ENCODE measurements around the gene NUB1. TPM values are rescaled to one million over a fixed set of nuclear protein-coding genes. Genes with fewer than 3 reads are reported as not detected.
A peak's percentile ranks its signal among the peaks of the same experiment; 100 is the strongest.

NUB1 gene
- total RNA-seq, 4 donors from 2014 or later, result 45.9 to 59.1 (median 53.0) TPM

- Histone ChIP-seq H3K36me3 (peaks cover 19 to 38% (median 24%) of the 10 kb centered on the region in 4 donors), H3K27ac (replicated peaks in 1 of 4) (no peak overlapping the region), H3K27me3 (peaks cover 5 to 48% (median 19%) of the 10 kb centered on the region in 4 donors), H3K4me1 (peaks cover 14 to 21% (median 19%) of the 10 kb centered on the region in 4 donors), H3K9me3 (no peaks in the 10 kb centered on the region), H3K4me3 (peak overlapping the region; percentile 44 to 54 (median 48))
- intact Hi-C loops (cut with DNase I), result no loop called here
- TF ChIP-seq EP300 (IDR thresholded peaks at IDR 0.05), result no peak
- no peak for TF ChIP-seq CTCF (IDR thresholded peaks at IDR 0.05)
- peak in 1 of 2 donors; percentile 5 for TF ChIP-seq POLR2AphosphoS5 (IDR thresholded peaks at IDR 0.05)
- 19% methylated on average over 6 of the region's 83 CpGs for WGBS
- DNase-seq (ENCODE audit: extremely low spot score), result no peak
Observed at GRCh38 chr7:151381348-151382078, 39.9 kb downstream of the NUB1 start.

GRCh38 chr7:151382079-151382885, 40.7 kb downstream of the NUB1 start:
- Histone ChIP-seq H3K27me3 (peaks cover 5 to 48% (median 19%) of the 10 kb centered on the region in 4 donors), H3K4me3 (peak overlapping the region; percentile 44 to 54 (median 48)), H3K27ac (replicated peaks in 1 of 4) (no peak overlapping the region), H3K9me3 (no peaks in the 10 kb centered on the region), H3K4me1 (peaks cover 14 to 21% (median 19%) of the 10 kb centered on the region in 4 donors), H3K36me3 (peaks cover 11 to 31% (median 17%) of the 10 kb centered on the region in 4 donors)
- TF ChIP-seq POLR2A (IDR thresholded peaks at IDR 0.05; ENCODE audit: low read depth), result no peak
- TF ChIP-seq EP300 (IDR thresholded peaks at IDR 0.05), result no peak
- no peak for TF ChIP-seq CTCF (IDR thresholded peaks at IDR 0.05)
- no peak for TF ChIP-seq POLR2AphosphoS5 (IDR thresholded peaks at IDR 0.05)
- 43% methylated on average over 25 of the region's 37 CpGs for WGBS
- intact Hi-C loops (cut with DNase I), result no loop called here
- no peak for DNase-seq (ENCODE audit: extremely low spot score)

- 83% methylated on average over 15 of the region's 15 CpGs for WGBS
- Histone ChIP-seq H3K9me3 (no peaks in the 10 kb centered on the region), H3K27me3 (peaks cover 5 to 48% (median 19%) of the 10 kb centered on the region in 4 donors), H3K36me3 (peaks cover 0 to 16% (median 2%) of the 10 kb centered on the region in 4 donors), H3K4me1 (peaks cover 14 to 21% (median 19%) of the 10 kb centered on the region in 4 donors), H3K27ac (replicated peaks in 1 of 4) (no peak overlapping the region), H3K4me3 (no peak overlapping the region)
- intact Hi-C loops (cut with DNase I), result no loop called here
- no peak for TF ChIP-seq POLR2AphosphoS5 (IDR thresholded peaks at IDR 0.05)
- TF ChIP-seq CTCF (IDR thresholded peaks at IDR 0.05), result no peak
- no peak for TF ChIP-seq POLR2A (IDR thresholded peaks at IDR 0.05; ENCODE audit: low read depth)
- no peak for TF ChIP-seq EP300 (IDR thresholded peaks at IDR 0.05)
- no peak for DNase-seq (ENCODE audit: extremely low spot score)
Observed at GRCh38 chr7:151383638-151384351, 42.2 kb downstream of the NUB1 start.

GRCh38 chr7:151384352-151384697, 42.7 kb downstream of the NUB1 start:
- WGBS, result 91% methylated on average over 6 of the region's 6 CpGs
- intact Hi-C loops (cut with DNase I), result no loop called here

More at GRCh38 chr7:151384352-151384697, 42.7 kb downstream of the NUB1 start:
- Histone ChIP-seq H3K27ac (replicated peaks in 1 of 4) (no peak overlapping the region), H3K27me3 (peaks cover 5 to 48% (median 19%) of the 10 kb centered on the region in 4 donors), H3K9me3 (no peaks in the 10 kb centered on the region), H3K4me1 (peaks cover 14 to 21% (median 19%) of the 10 kb centered on the region in 4 donors), H3K4me3 (no peak overlapping the region), H3K36me3 (peaks cover 0 to 10% (median 0%) of the 10 kb centered on the region in 4 donors)
- TF ChIP-seq POLR2AphosphoS5 (IDR thresholded peaks at IDR 0.05) (no peak), CTCF (IDR thresholded peaks at IDR 0.05) (no peak), POLR2A (IDR thresholded peaks at IDR 0.05; ENCODE audit: low read depth) (no peak), EP300 (IDR thresholded peaks at IDR 0.05) (no peak)
- no peak for DNase-seq (ENCODE audit: extremely low spot score)
